MM.1S (cell line): Measurements from ENCODE around the gene KLHL14.

Source experiments
- CTCF ChIP-seq: fragments of 300-600 bp; sonication (generic); IDR thresholded peaks from 2 replicates; pipeline ENCODE4 v1.5.1; 2016; ENCODE audit warnings: antibody characterized with exemption, low read length, mixed read lengths
- EZH2 ChIP-seq: fragments of 300-600 bp; sonication (generic); optimal IDR thresholded peaks from 2 replicates; pipeline ENCODE3; 2017; ENCODE audit warnings: low read depth, mild to moderate bottlenecking, antibody characterized with exemption, low read length, mixed read lengths
- EZH2phosphoT487 ChIP-seq: fragments of 300-600 bp; sonication (generic); IDR thresholded peaks from 2 replicates; pipeline ENCODE4 v1.6.1; 2018; ENCODE audit warnings: antibody characterized with exemption, low read length

GRCh38 chr18:32711862-32712261 is 61.0 kb downstream of the KLHL14 start:
- TF ChIP-seq EZH2 (no peak), CTCF (no peak), EZH2phosphoT487 (no peak)
